Stomach (tissue), 9 donors: ENCODE measurements around the gene DCTPP1. TPM values are rescaled to one million over a fixed set of nuclear protein-coding genes. Genes with fewer than 3 reads are reported as not detected.
"Not testable (repeated sequence)": the region's sequence is repeated elsewhere in the genome, so short reads cannot be mapped to it uniquely, and the experiment has no call there.

ENCODE experiments used
- DNase-seq, 2 donors: peaks; one replicate each; pipeline versions ENCODE4 v3.0.0 to v3.0.0-alpha.2; 2013 to 2019
- H3K27ac ChIP-seq, 5 donors: fragments of 200-600 bp in 4 of 5; sonication (generic) in 4 of 5; one replicate each; pipeline ENCODE4 v1.5.1; 2013 to 2019; ENCODE audit warnings: mild to moderate bottlenecking in 1 of 5, moderate library complexity in 1 of 5
- H3K27me3 ChIP-seq, 3 donors: fragments of 200-600 bp; sonication (generic); one replicate each; pipeline ENCODE4 v1.5.1; 2017 to 2019; ENCODE audit warnings: mixed run types in 1 of 3
- H3K36me3 ChIP-seq, 4 donors: fragments of 200-600 bp; sonication (generic); 1 replicate in 3 of 4; 2 replicates in 1 of 4; pipeline ENCODE4 v1.5.1; 2016 to 2019
- H3K4me1 ChIP-seq, 4 donors: fragments of 200-600 bp; sonication (generic); one replicate each; pipeline ENCODE4 v1.5.1; 2016 to 2019
- H3K4me3 ChIP-seq, 4 donors: fragments of 200-600 bp; sonication (generic) in 3 of 4; one replicate each; pipeline ENCODE4 v1.5.1; 2016 to 2019; ENCODE audit warnings: mild to moderate bottlenecking in 1 of 4
- H3K9me3 ChIP-seq, 4 donors: fragments of 200-600 bp; sonication (generic); one replicate each; pipeline ENCODE4 v1.5.1; 2016 to 2019
- EP300 ChIP-seq: sonication (generic); formaldehyde crosslinking; IDR thresholded peaks from one replicate; pipeline ENCODE4 v1.6.1; 2017; ENCODE audit warnings: antibody characterized with exemption
- POLR2A ChIP-seq, 4 donors: fragments of 450-650 bp; IDR thresholded peaks; one replicate each; pipeline ENCODE4 v1.6.1; 2016; ENCODE audit warnings: antibody characterized with exemption in 4 of 4, control low read depth in 2 of 4, mild to moderate bottlenecking in 1 of 4, moderate library complexity in 1 of 4
- POLR2AphosphoS5 ChIP-seq, 3 donors: sonication (generic); formaldehyde crosslinking; IDR thresholded peaks; one replicate each; pipeline ENCODE4 v1.6.1; 2016; ENCODE audit warnings: antibody characterized with exemption in 3 of 3
- WGBS, 5 donors: extraction: QIAGEN DNeasy Blood & Tissue Kit in 3 of 5; methylation state at CpG; one replicate each; pipeline versions ENCODE4 v1.1.5 to v1.1.7; 2013 to 2018; 5-methylcytosine and 5-hydroxymethylcytosine counted together
- intact Hi-C: fragments of 100-400 bp; cut with DNase I; formaldehyde crosslinking; loops from one replicate; pipeline ENCODE4 v1.15.1; 2023; ENCODE audit warnings: low total_unique reads
- polyA plus RNA-seq, 3 donors: library from polyadenylated mRNA; stranded (reverse); fragments of 200-250 nt; gene quantifications; one replicate each; pipeline ENCODE4 v1.2.3, GENCODE V29; 2013
- total RNA-seq, 5 donors: library from RNA; depleted of rRNA; stranded (reverse); fragments of >200 nt; gene quantifications; one replicate each; pipeline versions ENCODE4 v1.1.0 to v1.2.3, GENCODE V29; 2014 to 2016
- TF ChIP-seq, protein P1 (sequence below), 7 experiments: fragments of 450-650 bp in 4 of 7; fragments of 200-600 bp in 3 of 7; sonication (generic) in 3 of 7; IDR thresholded peaks; one replicate each; pipeline ENCODE4 v1.5.1; 2016 to 2019; ENCODE audit warnings: antibody characterized with exemption in 7 of 7, control low read depth in 2 of 7, mild to moderate bottlenecking in 1 of 7
- donor health status: healthy with polysubstance abuse.
- donor health status: Bipolar disorder and iron deficiency.
- donor health status: healthy.

Gene DCTPP1
- total and polyA plus RNA-seq, 8 donors = 15.5 to 50.2 (median 35.9) TPM; not detected in 1

DNA sequence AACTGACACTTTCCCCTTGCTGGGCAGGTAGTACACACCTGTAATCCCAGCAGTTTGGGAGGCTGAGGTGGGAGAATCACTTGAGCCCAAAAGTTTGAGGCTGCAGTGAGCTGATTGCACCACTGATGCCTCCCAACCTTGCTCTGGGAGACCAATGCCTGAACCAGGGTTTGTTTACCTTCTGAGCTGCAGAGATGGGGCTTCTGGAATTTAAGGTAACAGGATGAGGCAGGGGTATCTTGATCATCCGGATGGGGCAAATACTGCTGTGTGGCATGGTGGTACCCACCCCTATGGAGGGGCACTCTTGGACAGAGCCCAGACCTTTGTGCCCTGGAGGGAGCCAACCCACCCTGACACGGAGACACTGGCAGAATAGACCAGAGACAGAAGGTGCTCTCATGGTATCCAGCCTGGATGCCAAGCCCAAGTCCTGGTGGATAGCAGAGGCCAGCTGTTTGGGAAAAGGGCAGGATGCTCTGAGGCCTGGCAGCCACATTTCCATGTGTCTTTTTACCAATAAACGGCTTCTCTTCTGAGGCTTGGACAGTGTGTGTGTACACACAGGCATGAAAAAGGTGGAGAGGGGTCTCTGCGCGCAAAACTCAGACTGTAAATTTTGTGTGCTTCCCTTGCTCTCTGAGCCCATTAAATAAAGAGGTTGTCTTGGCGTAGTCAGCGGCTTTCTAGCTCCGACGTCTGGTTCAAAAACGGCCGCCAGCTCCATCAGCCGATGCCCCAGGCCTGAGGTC lies 30.2 kb downstream of the DCTPP1 start:
- no peaks in the 10 kb centered on the region for H3K27me3 ChIP-seq
- WGBS, 5 donors = 14 to 19% (median 18%) methylated on average over 7 to 12 of the region's 12 CpGs
- H3K4me3 ChIP-seq = peak overlapping the region; percentile 59 to 66 (median 64)
- intact Hi-C loops = no loop called here
- H3K4me1 ChIP-seq = peaks cover 15 to 62% (median 34%) of the 10 kb centered on the region in 4 donors
- no peak for DNase-seq
- H3K36me3 ChIP-seq = peaks cover 11 to 21% (median 18%) of the 10 kb centered on the region in 4 donors
- H3K27ac ChIP-seq = peak overlapping the region; percentile 74 to 89 (median 81)
- no peaks in the 10 kb centered on the region for H3K9me3 ChIP-seq
- TF ChIP-seq, protein P1, sequence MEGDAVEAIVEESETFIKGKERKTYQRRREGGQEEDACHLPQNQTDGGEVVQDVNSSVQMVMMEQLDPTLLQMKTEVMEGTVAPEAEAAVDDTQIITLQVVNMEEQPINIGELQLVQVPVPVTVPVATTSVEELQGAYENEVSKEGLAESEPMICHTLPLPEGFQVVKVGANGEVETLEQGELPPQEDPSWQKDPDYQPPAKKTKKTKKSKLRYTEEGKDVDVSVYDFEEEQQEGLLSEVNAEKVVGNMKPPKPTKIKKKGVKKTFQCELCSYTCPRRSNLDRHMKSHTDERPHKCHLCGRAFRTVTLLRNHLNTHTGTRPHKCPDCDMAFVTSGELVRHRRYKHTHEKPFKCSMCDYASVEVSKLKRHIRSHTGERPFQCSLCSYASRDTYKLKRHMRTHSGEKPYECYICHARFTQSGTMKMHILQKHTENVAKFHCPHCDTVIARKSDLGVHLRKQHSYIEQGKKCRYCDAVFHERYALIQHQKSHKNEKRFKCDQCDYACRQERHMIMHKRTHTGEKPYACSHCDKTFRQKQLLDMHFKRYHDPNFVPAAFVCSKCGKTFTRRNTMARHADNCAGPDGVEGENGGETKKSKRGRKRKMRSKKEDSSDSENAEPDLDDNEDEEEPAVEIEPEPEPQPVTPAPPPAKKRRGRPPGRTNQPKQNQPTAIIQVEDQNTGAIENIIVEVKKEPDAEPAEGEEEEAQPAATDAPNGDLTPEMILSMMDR (IDR thresholded peaks at IDR 0.05) = no peak
- TF ChIP-seq POLR2A (IDR thresholded peaks at IDR 0.05) = no peak
- no peak for TF ChIP-seq EP300
- TF ChIP-seq POLR2AphosphoS5 (IDR thresholded peaks at IDR 0.05) = no peak

DNA sequence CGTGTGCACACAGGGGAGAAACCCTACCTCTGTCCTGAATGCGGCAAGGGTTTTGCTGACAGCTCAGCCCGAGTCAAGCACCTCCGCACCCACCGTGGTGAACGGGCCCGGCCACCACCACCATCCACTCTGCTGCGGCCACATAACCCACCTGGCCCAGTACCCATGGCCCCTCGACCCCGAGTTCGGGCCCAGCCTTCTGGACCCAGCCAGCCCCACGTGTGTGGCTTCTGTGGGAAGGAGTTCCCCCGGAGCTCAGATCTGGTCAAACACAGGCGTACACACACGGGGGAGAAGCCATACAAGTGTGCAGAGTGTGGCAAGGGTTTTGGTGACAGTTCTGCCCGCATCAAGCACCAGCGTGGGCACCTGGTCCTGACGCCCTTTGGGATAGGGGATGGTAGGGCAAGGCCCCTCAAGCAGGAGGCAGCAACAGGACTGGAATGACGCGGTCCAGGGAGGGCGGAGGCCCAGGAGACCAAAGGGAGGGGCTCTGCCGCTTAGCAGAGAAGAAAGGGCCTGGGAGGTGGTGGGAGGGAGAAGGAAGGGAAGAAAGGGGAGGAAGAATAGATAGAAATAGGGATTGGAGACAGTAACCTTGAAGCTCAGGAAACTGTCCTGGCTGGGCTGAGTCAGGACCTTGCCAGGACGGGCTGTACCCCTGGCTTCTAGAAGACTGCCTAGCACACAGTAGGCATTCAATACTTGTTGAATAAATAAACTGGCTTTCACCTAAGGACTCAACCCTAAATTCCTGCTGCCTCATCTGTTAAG lies 31.0 kb downstream of the DCTPP1 start:
- Histone ChIP-seq H3K4me1 (peaks cover 19 to 69% (median 38%) of the 10 kb centered on the region in 4 donors), H3K27me3 (no peaks in the 10 kb centered on the region), H3K36me3 (peaks cover 11 to 21% (median 18%) of the 10 kb centered on the region in 4 donors), H3K9me3 (no peaks in the 10 kb centered on the region), H3K4me3 (no peak overlapping the region), H3K27ac (peak overlapping the region in 4 of 5 donors; percentile 75 to 89 (median 84))
- intact Hi-C loops = no loop called here
- 79 to 85% (median 80%) methylated on average over 23 of the region's 23 CpGs for WGBS, 5 donors
- TF ChIP-seq, protein P1 (IDR thresholded peaks at IDR 0.05) = no peak
- TF ChIP-seq EP300 (no peak), POLR2AphosphoS5 (IDR thresholded peaks at IDR 0.05) (no peak), POLR2A (IDR thresholded peaks at IDR 0.05) (no peak)
- no peak for DNase-seq

DNA sequence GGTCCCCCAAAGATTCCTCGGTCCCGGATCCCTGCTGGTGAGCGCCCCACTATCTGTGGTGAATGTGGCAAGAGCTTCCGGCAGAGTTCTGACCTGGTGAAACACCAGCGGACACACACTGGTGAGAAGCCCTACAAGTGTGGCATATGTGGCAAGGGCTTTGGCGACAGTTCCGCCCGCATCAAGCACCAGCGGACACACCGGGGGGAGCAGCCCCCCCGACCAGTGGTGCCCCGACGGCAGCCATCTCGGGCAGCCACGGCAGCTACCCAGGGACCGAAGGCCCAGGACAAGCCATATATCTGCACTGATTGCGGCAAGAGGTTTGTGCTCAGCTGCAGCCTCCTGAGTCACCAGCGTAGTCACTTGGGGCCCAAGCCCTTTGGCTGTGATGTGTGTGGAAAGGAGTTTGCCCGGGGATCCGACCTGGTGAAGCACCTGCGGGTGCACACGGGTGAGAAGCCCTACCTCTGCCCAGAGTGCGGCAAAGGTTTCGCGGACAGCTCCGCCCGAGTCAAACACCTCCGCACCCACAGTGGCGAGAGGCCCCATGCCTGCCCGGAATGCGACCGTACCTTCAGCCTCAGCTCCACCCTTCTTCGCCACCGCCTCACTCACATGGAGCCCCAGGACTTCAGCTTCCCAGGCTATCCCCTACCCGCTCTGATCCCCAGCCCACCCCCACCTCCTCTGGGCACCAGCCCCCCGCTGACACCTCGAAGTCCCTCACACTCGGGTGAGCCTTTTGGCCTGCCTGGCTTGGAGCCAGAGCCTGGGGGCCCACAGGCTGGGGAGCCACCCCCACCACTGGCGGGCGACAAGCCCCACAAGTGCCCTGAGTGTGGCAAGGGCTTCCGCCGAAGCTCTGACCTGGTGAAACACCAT lies 31.8 kb downstream of the DCTPP1 start:
- H3K27ac ChIP-seq = peak overlapping the region in 1 of 5 donors; percentile 89
- WGBS, 5 donors = 85 to 94% (median 89%) methylated on average over 23 to 42 of the region's 42 CpGs
- no peak overlapping the region for H3K4me3 ChIP-seq
- H3K36me3 ChIP-seq = peaks cover 11 to 21% (median 18%) of the 10 kb centered on the region in 4 donors
- H3K9me3 ChIP-seq = no peaks in the 10 kb centered on the region
- DNase-seq = no peak
- no peak for TF ChIP-seq POLR2AphosphoS5 (IDR thresholded peaks at IDR 0.05)
- TF ChIP-seq EP300 = no peak
- H3K27me3 ChIP-seq = no peaks in the 10 kb centered on the region
- H3K4me1 ChIP-seq = peaks cover 19 to 69% (median 38%) of the 10 kb centered on the region in 4 donors
- intact Hi-C loops = no loop called here

DNA sequence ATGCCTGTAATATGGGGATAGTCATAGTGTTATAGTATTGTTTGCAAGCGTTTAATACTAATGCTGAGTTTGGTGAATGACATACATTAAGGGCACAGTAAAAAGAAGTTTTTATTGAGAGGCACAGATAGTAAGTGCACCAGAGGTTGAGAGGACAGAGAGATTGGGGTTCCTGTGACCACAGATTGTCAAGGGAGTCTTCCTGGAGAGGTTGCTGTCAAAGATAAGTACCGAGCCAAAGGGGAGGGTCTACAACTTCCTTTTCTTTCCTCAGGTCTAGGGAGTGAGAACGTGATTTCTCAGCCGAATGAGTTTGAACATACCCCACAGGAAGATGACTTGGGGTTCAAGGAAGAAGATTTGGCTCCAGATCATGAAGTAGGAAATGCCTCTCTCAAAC lies 32.8 kb downstream of the DCTPP1 start:
- Histone ChIP-seq H3K4me1 (peaks cover 19 to 69% (median 38%) of the 10 kb centered on the region in 4 donors), H3K36me3 (peaks cover 11 to 21% (median 18%) of the 10 kb centered on the region in 4 donors), H3K4me3 (no peak overlapping the region), H3K27ac (no peak overlapping the region), H3K9me3 (no peaks in the 10 kb centered on the region), H3K27me3 (no peaks in the 10 kb centered on the region)
- 63 to 73% (median 68%) methylated on average over 4 of the region's 4 CpGs for WGBS, 5 donors
- TF ChIP-seq POLR2AphosphoS5 (IDR thresholded peaks at IDR 0.05) (no peak), EP300 (no peak), POLR2A (IDR thresholded peaks at IDR 0.05) (no peak)
- TF ChIP-seq, protein P1 (IDR thresholded peaks at IDR 0.05) = no peak
- intact Hi-C loops = no loop called here
- DNase-seq = no peak

DNA sequence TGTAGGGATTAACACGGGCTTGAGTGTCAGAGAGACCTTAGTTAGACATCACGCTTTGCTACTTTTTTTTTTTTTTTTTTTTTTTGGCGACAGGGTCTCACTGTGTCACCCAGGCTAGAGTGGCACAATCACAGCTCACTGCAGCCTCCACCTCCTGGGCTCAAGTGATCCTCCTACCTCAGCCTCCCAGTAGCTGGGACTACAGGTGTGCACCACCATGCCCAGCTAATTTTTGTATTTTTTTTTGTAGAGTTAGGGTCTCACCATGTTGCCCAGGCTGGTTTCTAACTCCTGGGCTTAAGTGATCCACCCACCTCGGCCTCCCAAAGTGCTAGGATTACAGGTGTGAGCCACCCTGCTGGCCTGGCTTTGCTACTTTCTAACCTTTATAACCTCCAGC lies 33.2 kb downstream of the DCTPP1 start:
- Histone ChIP-seq H3K36me3 (peaks cover 11 to 21% (median 18%) of the 10 kb centered on the region in 4 donors), H3K27ac (peak overlapping the region in 1 of 5 donors; percentile 84), H3K4me1 (peaks cover 19 to 69% (median 38%) of the 10 kb centered on the region in 4 donors), H3K4me3 (peak overlapping the region in 2 of 4 donors; percentile 92 to 96)
- WGBS, 5 donors = 51 to 66% (median 60%) methylated on average over 4 of the region's 4 CpGs
- intact Hi-C loops, H3K27me3 ChIP-seq, DNase-seq, H3K9me3 ChIP-seq: not testable (repeated sequence)
